Suprapubic skin (tissue), 3 donors: ENCODE measurements around the gene ESD.

Experiments used
- POLR2AphosphoS5 ChIP-seq, 3 donors: sonication (generic); formaldehyde crosslinking; IDR thresholded peaks; one replicate each; pipeline ENCODE4 v1.6.1; 2017; ENCODE audit warnings: antibody characterized with exemption in 3 of 3
- TF ChIP-seq, protein P1 (sequence below), 2 donors: fragments of 200-600 bp in 1 of 2; fragments of 450-650 bp in 1 of 2; sonication (generic) in 1 of 2; IDR thresholded peaks; one replicate each; pipeline ENCODE4 v1.5.1; 2016 to 2019; ENCODE audit warnings: antibody characterized with exemption in 2 of 2, mild to moderate bottlenecking in 1 of 2, moderate library complexity in 1 of 2

DNA sequence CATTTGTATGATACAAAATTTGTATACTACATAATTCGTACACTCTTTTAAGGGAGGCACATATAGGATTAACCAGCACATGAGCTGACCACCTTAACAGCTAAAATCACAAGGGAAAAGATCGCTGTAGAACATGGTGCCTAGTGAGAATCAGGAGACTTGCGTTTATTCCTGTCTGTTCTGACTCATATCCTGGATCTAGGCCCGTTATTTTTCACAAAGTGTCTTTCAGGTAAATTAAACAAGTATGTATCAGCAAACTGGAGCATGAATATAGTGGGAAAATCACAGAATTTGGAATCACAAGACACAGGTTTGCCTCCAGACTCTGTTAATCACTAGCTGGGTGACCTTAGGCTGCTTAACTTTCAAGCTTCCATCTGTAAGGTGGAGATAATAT is 47.5 kb upstream of the ESD start:
- TF ChIP-seq, protein P1, sequence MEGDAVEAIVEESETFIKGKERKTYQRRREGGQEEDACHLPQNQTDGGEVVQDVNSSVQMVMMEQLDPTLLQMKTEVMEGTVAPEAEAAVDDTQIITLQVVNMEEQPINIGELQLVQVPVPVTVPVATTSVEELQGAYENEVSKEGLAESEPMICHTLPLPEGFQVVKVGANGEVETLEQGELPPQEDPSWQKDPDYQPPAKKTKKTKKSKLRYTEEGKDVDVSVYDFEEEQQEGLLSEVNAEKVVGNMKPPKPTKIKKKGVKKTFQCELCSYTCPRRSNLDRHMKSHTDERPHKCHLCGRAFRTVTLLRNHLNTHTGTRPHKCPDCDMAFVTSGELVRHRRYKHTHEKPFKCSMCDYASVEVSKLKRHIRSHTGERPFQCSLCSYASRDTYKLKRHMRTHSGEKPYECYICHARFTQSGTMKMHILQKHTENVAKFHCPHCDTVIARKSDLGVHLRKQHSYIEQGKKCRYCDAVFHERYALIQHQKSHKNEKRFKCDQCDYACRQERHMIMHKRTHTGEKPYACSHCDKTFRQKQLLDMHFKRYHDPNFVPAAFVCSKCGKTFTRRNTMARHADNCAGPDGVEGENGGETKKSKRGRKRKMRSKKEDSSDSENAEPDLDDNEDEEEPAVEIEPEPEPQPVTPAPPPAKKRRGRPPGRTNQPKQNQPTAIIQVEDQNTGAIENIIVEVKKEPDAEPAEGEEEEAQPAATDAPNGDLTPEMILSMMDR (IDR thresholded peaks at IDR 0.05), result no peak
- TF ChIP-seq POLR2AphosphoS5 (IDR thresholded peaks at IDR 0.05), result no peak
